Osteocyte (in vitro differentiated cells): ENCODE measurements around the gene AFP. TPM values are rescaled to one million over a fixed set of nuclear protein-coding genes. Genes with fewer than 3 reads are reported as not detected.

Source experiments
- DNase-seq: peaks from one replicate; pipeline ENCODE4 v3.0.0; 2021; ENCODE audit warnings: mixed read lengths; ENCODE audit not compliant: unreplicated experiment; ENCODE audit errors: extremely low spot score
- H3K27ac Mint-ChIP-seq: one replicate; pipeline ENCODE4 v1.8.0; 2021; ENCODE audit warnings: mild to moderate bottlenecking, mixed read lengths; ENCODE audit not compliant: unreplicated experiment
- H3K27me3 Mint-ChIP-seq: one replicate; pipeline ENCODE4 v1.8.0; 2021; ENCODE audit warnings: mixed read lengths; ENCODE audit not compliant: unreplicated experiment
- H3K36me3 Mint-ChIP-seq: one replicate; pipeline ENCODE4 v1.8.0; 2021; ENCODE audit warnings: mixed read lengths; ENCODE audit not compliant: unreplicated experiment
- H3K4me1 Mint-ChIP-seq: one replicate; pipeline ENCODE4 v1.8.0; 2021; ENCODE audit warnings: mixed read lengths; ENCODE audit not compliant: unreplicated experiment
- H3K4me3 Mint-ChIP-seq: one replicate; pipeline ENCODE4 v1.8.0; 2021; ENCODE audit warnings: mild to moderate bottlenecking, moderate library complexity, mixed read lengths; ENCODE audit not compliant: unreplicated experiment
- H3K9me3 Mint-ChIP-seq: one replicate; pipeline ENCODE4 v1.8.0; 2021; ENCODE audit warnings: mixed read lengths; ENCODE audit not compliant: unreplicated experiment
- CTCF ChIP-seq: fragments of 200-600 bp; sonication (generic); IDR thresholded peaks from 2 replicates; pipeline ENCODE4 v1.5.0; 2021; ENCODE audit warnings: antibody characterized with exemption, mild to moderate bottlenecking, moderate library complexity
- total RNA-seq: library from RNA; stranded (reverse); gene quantifications from 2 replicates; pipeline ENCODE4 v1.2.1, GENCODE V29; 2021

AFP gene
- total RNA-seq, 1 donor from 2014 or later, result not detected

- Mint-ChIP-seq H3K27ac (no peak overlapping the region), H3K4me3 (no peak overlapping the region), H3K9me3 (no peaks in the 10 kb centered on the region), H3K27me3 (peaks cover 28% of the 10 kb centered on the region), H3K36me3 (no peaks in the 10 kb centered on the region), H3K4me1 (no peaks in the 10 kb centered on the region)
- no peak for DNase-seq
- no peak for TF ChIP-seq CTCF
These were observed 30.9 kb upstream of the AFP start for GRCh38 chr4:73405138-73405537.

GRCh38 chr4:73406548-73406875 lies 29.5 kb upstream of the AFP start:
- no peaks in the 10 kb centered on the region for H3K9me3 Mint-ChIP-seq
- TF ChIP-seq CTCF, result no peak
- H3K4me3 Mint-ChIP-seq, result no peak overlapping the region
- peaks cover 31% of the 10 kb centered on the region for H3K27me3 Mint-ChIP-seq
- no peak for DNase-seq
- no peak overlapping the region for H3K27ac Mint-ChIP-seq
- H3K36me3 Mint-ChIP-seq, result no peaks in the 10 kb centered on the region
- H3K4me1 Mint-ChIP-seq, result no peaks in the 10 kb centered on the region

- no peaks in the 10 kb centered on the region for H3K9me3 Mint-ChIP-seq
- H3K4me1 Mint-ChIP-seq, result no peaks in the 10 kb centered on the region
- no peak for TF ChIP-seq CTCF
- no peak overlapping the region for H3K4me3 Mint-ChIP-seq
- no peak for DNase-seq
- H3K27ac Mint-ChIP-seq, result no peak overlapping the region
- H3K36me3 Mint-ChIP-seq, result no peaks in the 10 kb centered on the region
- peaks cover 38% of the 10 kb centered on the region for H3K27me3 Mint-ChIP-seq
These were observed 28.8 kb upstream of the AFP start for GRCh38 chr4:73407227-73407673.

- H3K27me3 Mint-ChIP-seq, result peaks cover 39% of the 10 kb centered on the region
- TF ChIP-seq CTCF, result no peak
- H3K4me1 Mint-ChIP-seq, result no peaks in the 10 kb centered on the region
- no peaks in the 10 kb centered on the region for H3K36me3 Mint-ChIP-seq
- H3K9me3 Mint-ChIP-seq, result no peaks in the 10 kb centered on the region
- H3K27ac Mint-ChIP-seq, result no peak overlapping the region
- DNase-seq, result no peak
- no peak overlapping the region for H3K4me3 Mint-ChIP-seq
These were observed 27.7 kb upstream of the AFP start for GRCh38 chr4:73408181-73408867.

GRCh38 chr4:73409012-73409862 lies 26.8 kb upstream of the AFP start:
- Mint-ChIP-seq H3K36me3 (no peaks in the 10 kb centered on the region), H3K27ac (no peak overlapping the region), H3K4me3 (no peak overlapping the region), H3K9me3 (no peaks in the 10 kb centered on the region), H3K4me1 (no peaks in the 10 kb centered on the region), H3K27me3 (peaks cover 38% of the 10 kb centered on the region)
- TF ChIP-seq CTCF, result no peak
- no peak for DNase-seq
